Stomach (tissue), 9 donors: ENCODE measurements around the gene HAND2. TPM values are rescaled to one million over a fixed set of nuclear protein-coding genes. Genes with fewer than 3 reads are reported as not detected.
A peak's percentile ranks its signal among the peaks of the same experiment; 100 is the strongest.

Experiments
- DNase-seq, 2 donors: peaks; one replicate each; pipeline versions ENCODE4 v3.0.0 to v3.0.0-alpha.2; 2013 to 2019
- H3K27ac ChIP-seq, 5 donors: fragments of 200-600 bp in 4 of 5; sonication (generic) in 4 of 5; one replicate each; pipeline ENCODE4 v1.5.1; 2013 to 2019; ENCODE audit warnings: mild to moderate bottlenecking in 1 of 5, moderate library complexity in 1 of 5
- H3K27me3 ChIP-seq, 3 donors: fragments of 200-600 bp; sonication (generic); one replicate each; pipeline ENCODE4 v1.5.1; 2017 to 2019; ENCODE audit warnings: mixed run types in 1 of 3
- H3K36me3 ChIP-seq, 4 donors: fragments of 200-600 bp; sonication (generic); 1 replicate in 3 of 4; 2 replicates in 1 of 4; pipeline ENCODE4 v1.5.1; 2016 to 2019
- H3K4me1 ChIP-seq, 4 donors: fragments of 200-600 bp; sonication (generic); one replicate each; pipeline ENCODE4 v1.5.1; 2016 to 2019
- H3K4me3 ChIP-seq, 4 donors: fragments of 200-600 bp; sonication (generic) in 3 of 4; one replicate each; pipeline ENCODE4 v1.5.1; 2016 to 2019; ENCODE audit warnings: mild to moderate bottlenecking in 1 of 4
- H3K9me3 ChIP-seq, 4 donors: fragments of 200-600 bp; sonication (generic); one replicate each; pipeline ENCODE4 v1.5.1; 2016 to 2019
- CTCF ChIP-seq, 7 experiments: fragments of 450-650 bp in 4 of 7; fragments of 200-600 bp in 3 of 7; sonication (generic) in 3 of 7; IDR thresholded peaks; one replicate each; pipeline ENCODE4 v1.5.1; 2016 to 2019; ENCODE audit warnings: antibody characterized with exemption in 7 of 7, control low read depth in 2 of 7, mild to moderate bottlenecking in 1 of 7
- EP300 ChIP-seq: sonication (generic); formaldehyde crosslinking; IDR thresholded peaks from one replicate; pipeline ENCODE4 v1.6.1; 2017; ENCODE audit warnings: antibody characterized with exemption
- POLR2A ChIP-seq, 4 donors: fragments of 450-650 bp; IDR thresholded peaks; one replicate each; pipeline ENCODE4 v1.6.1; 2016; ENCODE audit warnings: antibody characterized with exemption in 4 of 4, control low read depth in 2 of 4, mild to moderate bottlenecking in 1 of 4, moderate library complexity in 1 of 4
- POLR2AphosphoS5 ChIP-seq, 3 donors: sonication (generic); formaldehyde crosslinking; IDR thresholded peaks; one replicate each; pipeline ENCODE4 v1.6.1; 2016; ENCODE audit warnings: antibody characterized with exemption in 3 of 3
- WGBS, 5 donors: extraction: QIAGEN DNeasy Blood & Tissue Kit in 3 of 5; methylation state at CpG; one replicate each; pipeline versions ENCODE4 v1.1.5 to v1.1.7; 2013 to 2018; 5-methylcytosine and 5-hydroxymethylcytosine counted together
- intact Hi-C: fragments of 100-400 bp; cut with DNase I; formaldehyde crosslinking; loops from one replicate; pipeline ENCODE4 v1.15.1; 2023; ENCODE audit warnings: low total_unique reads
- polyA plus RNA-seq, 3 donors: library from polyadenylated mRNA; stranded (reverse); fragments of 200-250 nt; gene quantifications; one replicate each; pipeline ENCODE4 v1.2.3, GENCODE V29; 2013
- total RNA-seq, 5 donors: library from RNA; depleted of rRNA; stranded (reverse); fragments of >200 nt; gene quantifications; one replicate each; pipeline versions ENCODE4 v1.1.0 to v1.2.3, GENCODE V29; 2014 to 2016
- donor health status: healthy with polysubstance abuse.
- donor health status: Bipolar disorder and iron deficiency.
- donor health status: healthy.

HAND2 gene
- total and polyA plus RNA-seq, 8 donors = 1.9 to 234 (median 19.6) TPM

GRCh38 chr4:173511787-173512361 lies 18.2 kb downstream of the HAND2 start:
- peaks cover under 1 to 66% (median 18%) of the 10 kb centered on the region in 4 donors for H3K4me1 ChIP-seq
- intact Hi-C loops = no loop called here
- peaks cover 5 to 100% (median 92%) of the 10 kb centered on the region in 3 donors for H3K27me3 ChIP-seq
- H3K27ac ChIP-seq = peak overlapping the region in 1 of 5 donors; percentile 85
- no peaks in the 10 kb centered on the region for H3K36me3 ChIP-seq
- H3K9me3 ChIP-seq = peaks cover 0 to 5% (median 0%) of the 10 kb centered on the region in 4 donors
- TF ChIP-seq POLR2A (IDR thresholded peaks at IDR 0.05) (no peak), EP300 (no peak), POLR2AphosphoS5 (IDR thresholded peaks at IDR 0.05) (no peak), CTCF (IDR thresholded peaks at IDR 0.05) (no peak)
- no peak for DNase-seq
- 23 to 35% (median 28%) methylated on average over 3 of the region's 3 CpGs for WGBS, 5 donors
- no peak overlapping the region for H3K4me3 ChIP-seq

- H3K4me3 ChIP-seq = peak overlapping the region; percentile 43 to 50 (median 44)
- H3K36me3 ChIP-seq = no peaks in the 10 kb centered on the region
- peak overlapping the region in 4 of 5 donors; percentile 51 to 85 (median 58) for H3K27ac ChIP-seq
- 5 to 12% (median 9%) methylated on average over 43 to 72 of the region's 72 CpGs for WGBS, 5 donors
- intact Hi-C loops = loop anchor here (10.0 kb wide), 1 partner anchor 605 kb away; no protein-coding TSS in a partner anchor
- TF ChIP-seq POLR2AphosphoS5 (IDR thresholded peaks at IDR 0.05) = peak; percentile 24 to 46 (median 34)
- no peak for TF ChIP-seq CTCF (IDR thresholded peaks at IDR 0.05)
- peak in 1 of 2 donors; percentile 89 for DNase-seq
- H3K4me1 ChIP-seq = peaks cover 10 to 55% (median 26%) of the 10 kb centered on the region in 4 donors
- peaks cover 5 to 100% (median 96%) of the 10 kb centered on the region in 3 donors for H3K27me3 ChIP-seq
- H3K9me3 ChIP-seq = no peaks in the 10 kb centered on the region
Observed at GRCh38 chr4:173509036-173510001, 20.7 kb downstream of the HAND2 start.

- H3K27ac ChIP-seq = peak overlapping the region in 3 of 5 donors; percentile 57 to 85 (median 60)
- no peaks in the 10 kb centered on the region for H3K9me3 ChIP-seq
- DNase-seq = no peak
- 27 to 41% (median 32%) methylated on average over 33 to 34 of the region's 34 CpGs for WGBS, 5 donors
- TF ChIP-seq EP300 (no peak), POLR2AphosphoS5 (IDR thresholded peaks at IDR 0.05) (no peak), CTCF (IDR thresholded peaks at IDR 0.05) (no peak), POLR2A (IDR thresholded peaks at IDR 0.05) (no peak)
- H3K4me1 ChIP-seq = peaks cover 10 to 64% (median 26%) of the 10 kb centered on the region in 4 donors
- peak overlapping the region; percentile 43 to 50 (median 44) for H3K4me3 ChIP-seq
- intact Hi-C loops = loop anchor here (10.0 kb wide), 1 partner anchor 606 kb away; no protein-coding TSS in a partner anchor
- H3K36me3 ChIP-seq = no peaks in the 10 kb centered on the region
- H3K27me3 ChIP-seq = peaks cover 5 to 100% (median 95%) of the 10 kb centered on the region in 3 donors
Observed at GRCh38 chr4:173508386-173509035, 21.5 kb downstream of the HAND2 start.
